SH-SY5Y (cell line): ENCODE measurements around the gene ZCCHC24.

ENCODE experiments used
- GATA2 ChIP-seq: IDR thresholded peaks from 2 replicates; pipeline ENCODE4 v1.6.1; 2011; ENCODE audit warnings: mild to moderate bottlenecking, low read depth, low read length
- GATA3 ChIP-seq: IDR thresholded peaks from 2 replicates; pipeline ENCODE4 v1.6.1; 2011; ENCODE audit warnings: low read depth, mild to moderate bottlenecking, low read length, moderate library complexity

ZCCHC24 gene

GRCh38 chr10:79360499-79361342, 84.7 kb downstream of the ZCCHC24 start:
- TF ChIP-seq GATA3: no peak
- no peak for TF ChIP-seq GATA2

- TF ChIP-seq GATA3 (no peak), GATA2 (no peak)
Measured at GRCh38 chr10:79359816-79360498, 85.5 kb downstream of the ZCCHC24 start.

- TF ChIP-seq GATA3 (no peak), GATA2 (no peak)
Measured at GRCh38 chr10:79358811-79359210, 86.6 kb downstream of the ZCCHC24 start.

GRCh38 chr10:79357180-79357579, 88.2 kb downstream of the ZCCHC24 start:
- no peak for TF ChIP-seq GATA3
- no peak for TF ChIP-seq GATA2

- no peak for TF ChIP-seq GATA2
Measured at GRCh38 chr10:79356104-79356503, 89.3 kb downstream of the ZCCHC24 start.

- TF ChIP-seq GATA3 (no peak), GATA2 (no peak)
Measured at GRCh38 chr10:79355420-79356017, 89.9 kb downstream of the ZCCHC24 start.

- TF ChIP-seq GATA3: no peak
- no peak for TF ChIP-seq GATA2
Measured at GRCh38 chr10:79354615-79355014, 90.8 kb downstream of the ZCCHC24 start.

- TF ChIP-seq GATA3: no peak
- TF ChIP-seq GATA2: no peak
Measured at GRCh38 chr10:79354141-79354540, 91.3 kb downstream of the ZCCHC24 start.

GRCh38 chr10:79353726-79354125, 91.7 kb downstream of the ZCCHC24 start:
- no peak for TF ChIP-seq GATA3
- no peak for TF ChIP-seq GATA2

GRCh38 chr10:79353000-79353406, 92.4 kb downstream of the ZCCHC24 start:
- TF ChIP-seq GATA2 (no peak), GATA3 (no peak)

GRCh38 chr10:79352035-79352877, 93.2 kb downstream of the ZCCHC24 start:
- no peak for TF ChIP-seq GATA2
- TF ChIP-seq GATA3: no peak

- TF ChIP-seq GATA2 (no peak), GATA3 (no peak)
Measured at GRCh38 chr10:79351332-79351731, 94.1 kb downstream of the ZCCHC24 start.

- TF ChIP-seq GATA2 (no peak), GATA3 (no peak)
Measured at GRCh38 chr10:79350407-79351154, 94.8 kb downstream of the ZCCHC24 start.

GRCh38 chr10:79349766-79350406, 95.5 kb downstream of the ZCCHC24 start:
- TF ChIP-seq GATA3: no peak
- TF ChIP-seq GATA2: no peak
